Osteoblast (primary cell): ENCODE data around the gene CBX4. TPM values are rescaled to one million over a fixed set of nuclear protein-coding genes. Genes with fewer than 3 reads are reported as not detected.

Experiments used
- DNase-seq: peaks from one replicate; pipeline ENCODE4 v3.0.0; 2011; ENCODE audit warnings: low spot score, mixed read lengths; ENCODE audit not compliant: insufficient read length; ENCODE audit errors: missing footprints
- H2AFZ ChIP-seq: 2 replicates; pipeline ENCODE4 v1.6.0; 2011; ENCODE audit warnings: mild to moderate bottlenecking, low read length
- H3K27ac ChIP-seq: 2 replicates; pipeline ENCODE4 v1.5.1; 2011; ENCODE audit warnings: mild to moderate bottlenecking, low read depth, low read length, moderate library complexity
- H3K27me3 ChIP-seq: 2 replicates; pipeline ENCODE4 v1.6.0; 2012; ENCODE audit warnings: mild to moderate bottlenecking, control low read depth, inconsistent platforms, low read length, moderate library complexity; ENCODE audit not compliant: insufficient read depth
- H3K36me3 ChIP-seq: 2 replicates; pipeline ENCODE4 v1.5.1; 2011; ENCODE audit warnings: mild to moderate bottlenecking, low read length, control low read depth, moderate library complexity; ENCODE audit not compliant: insufficient read depth
- H3K4me1 ChIP-seq: 2 replicates; pipeline ENCODE4 v1.5.1; 2011; ENCODE audit warnings: mild to moderate bottlenecking, low read length, control low read depth, moderate library complexity; ENCODE audit not compliant: insufficient read depth
- H3K4me2 ChIP-seq: 2 replicates; pipeline ENCODE4 v1.6.0; 2011; ENCODE audit warnings: mild to moderate bottlenecking, low read length; ENCODE audit not compliant: insufficient read depth
- H3K4me3 ChIP-seq: fragments of 200-600 bp; sonication (generic); 3 replicates; pipeline ENCODE4 v1.5.1; 2012; ENCODE audit warnings: mild to moderate bottlenecking, low read length, inconsistent platforms; ENCODE audit not compliant: insufficient read depth
- H3K79me2 ChIP-seq: 2 replicates; pipeline ENCODE4 v1.6.0; 2012; ENCODE audit warnings: mild to moderate bottlenecking, low read length, control low read depth, inconsistent platforms; ENCODE audit not compliant: insufficient read depth
- H3K9me3 ChIP-seq: 2 replicates; pipeline ENCODE4 v1.5.1; 2011; ENCODE audit warnings: low read depth, low read length, control low read depth
- H4K20me1 ChIP-seq: 2 replicates; pipeline ENCODE4 v1.6.0; 2012; ENCODE audit warnings: mild to moderate bottlenecking, low read length, control low read depth; ENCODE audit not compliant: insufficient read depth
- total RNA-seq: library from RNA; depleted of rRNA; stranded (reverse); fragments of >200 nt; gene quantifications from 2 replicates; pipeline ENCODE4 v1.2.3, GENCODE V29; 2012
- TF ChIP-seq, protein P1 (sequence below): IDR thresholded peaks from 2 replicates; pipeline ENCODE4 v1.5.1; 2011; ENCODE audit warnings: mild to moderate bottlenecking, low read depth, low read length, moderate library complexity; ENCODE audit errors: extremely low read depth

The CBX4 gene
- total RNA-seq, 1 donor: 22.1 TPM

DNA sequence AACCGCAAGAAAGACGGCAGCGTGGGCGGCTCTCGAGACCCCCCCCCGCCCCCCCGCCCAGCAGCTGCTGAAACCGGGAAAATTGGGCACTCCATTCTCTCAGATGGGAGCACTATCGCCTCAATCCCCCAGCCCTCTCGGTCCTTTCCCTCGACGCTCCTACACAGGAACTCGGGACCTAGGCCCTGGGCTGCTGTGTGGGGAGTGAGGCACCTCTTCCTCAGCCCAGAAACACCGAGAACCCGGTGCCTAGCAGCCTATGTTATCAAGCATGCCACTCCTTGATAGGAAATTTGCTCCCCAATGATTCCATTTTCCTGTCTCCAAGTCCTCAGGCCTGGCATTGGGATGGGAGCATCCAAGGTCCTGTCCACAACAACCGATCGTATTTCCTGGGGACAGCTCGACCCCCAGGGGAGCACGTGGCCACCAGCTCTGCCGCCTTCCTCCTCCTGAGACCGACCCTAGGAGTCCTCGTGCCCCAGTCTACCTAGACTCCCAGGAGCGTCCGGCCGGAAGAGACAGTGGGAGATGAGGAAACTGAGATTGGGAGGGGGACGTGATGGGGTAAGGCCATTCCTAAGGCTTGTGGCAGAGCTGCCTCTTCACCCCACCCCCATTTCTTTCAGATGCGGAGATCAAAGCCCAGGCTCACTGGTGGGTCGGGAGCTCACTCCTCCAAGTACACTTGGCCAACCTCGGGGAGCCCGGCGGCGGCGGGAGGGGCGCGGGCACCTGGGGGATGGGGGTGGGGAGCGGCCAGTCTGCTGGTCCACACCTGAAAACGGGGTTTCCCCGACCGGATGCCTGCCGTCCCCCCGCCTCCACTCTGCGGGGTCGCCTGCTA is 24.9 kb downstream of the CBX4 start:
- peak; percentile 92 for DNase-seq
- Histone ChIP-seq H3K4me1 (peaks cover 3% of the 10 kb centered on the region), H3K9me3 (no peaks in the 10 kb centered on the region), H3K27me3 (peaks cover 69% of the 10 kb centered on the region), H3K4me2 (peak overlapping the region; percentile 40), H3K36me3 (no peaks in the 10 kb centered on the region), H2AFZ (no peak overlapping the region), H4K20me1 (no peaks in the 10 kb centered on the region), H3K4me3 (peak overlapping the region; percentile 39), H3K27ac (no peak overlapping the region), H3K79me2 (no peaks in the 10 kb centered on the region)
- TF ChIP-seq, protein P1, sequence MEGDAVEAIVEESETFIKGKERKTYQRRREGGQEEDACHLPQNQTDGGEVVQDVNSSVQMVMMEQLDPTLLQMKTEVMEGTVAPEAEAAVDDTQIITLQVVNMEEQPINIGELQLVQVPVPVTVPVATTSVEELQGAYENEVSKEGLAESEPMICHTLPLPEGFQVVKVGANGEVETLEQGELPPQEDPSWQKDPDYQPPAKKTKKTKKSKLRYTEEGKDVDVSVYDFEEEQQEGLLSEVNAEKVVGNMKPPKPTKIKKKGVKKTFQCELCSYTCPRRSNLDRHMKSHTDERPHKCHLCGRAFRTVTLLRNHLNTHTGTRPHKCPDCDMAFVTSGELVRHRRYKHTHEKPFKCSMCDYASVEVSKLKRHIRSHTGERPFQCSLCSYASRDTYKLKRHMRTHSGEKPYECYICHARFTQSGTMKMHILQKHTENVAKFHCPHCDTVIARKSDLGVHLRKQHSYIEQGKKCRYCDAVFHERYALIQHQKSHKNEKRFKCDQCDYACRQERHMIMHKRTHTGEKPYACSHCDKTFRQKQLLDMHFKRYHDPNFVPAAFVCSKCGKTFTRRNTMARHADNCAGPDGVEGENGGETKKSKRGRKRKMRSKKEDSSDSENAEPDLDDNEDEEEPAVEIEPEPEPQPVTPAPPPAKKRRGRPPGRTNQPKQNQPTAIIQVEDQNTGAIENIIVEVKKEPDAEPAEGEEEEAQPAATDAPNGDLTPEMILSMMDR: no peak

DNA sequence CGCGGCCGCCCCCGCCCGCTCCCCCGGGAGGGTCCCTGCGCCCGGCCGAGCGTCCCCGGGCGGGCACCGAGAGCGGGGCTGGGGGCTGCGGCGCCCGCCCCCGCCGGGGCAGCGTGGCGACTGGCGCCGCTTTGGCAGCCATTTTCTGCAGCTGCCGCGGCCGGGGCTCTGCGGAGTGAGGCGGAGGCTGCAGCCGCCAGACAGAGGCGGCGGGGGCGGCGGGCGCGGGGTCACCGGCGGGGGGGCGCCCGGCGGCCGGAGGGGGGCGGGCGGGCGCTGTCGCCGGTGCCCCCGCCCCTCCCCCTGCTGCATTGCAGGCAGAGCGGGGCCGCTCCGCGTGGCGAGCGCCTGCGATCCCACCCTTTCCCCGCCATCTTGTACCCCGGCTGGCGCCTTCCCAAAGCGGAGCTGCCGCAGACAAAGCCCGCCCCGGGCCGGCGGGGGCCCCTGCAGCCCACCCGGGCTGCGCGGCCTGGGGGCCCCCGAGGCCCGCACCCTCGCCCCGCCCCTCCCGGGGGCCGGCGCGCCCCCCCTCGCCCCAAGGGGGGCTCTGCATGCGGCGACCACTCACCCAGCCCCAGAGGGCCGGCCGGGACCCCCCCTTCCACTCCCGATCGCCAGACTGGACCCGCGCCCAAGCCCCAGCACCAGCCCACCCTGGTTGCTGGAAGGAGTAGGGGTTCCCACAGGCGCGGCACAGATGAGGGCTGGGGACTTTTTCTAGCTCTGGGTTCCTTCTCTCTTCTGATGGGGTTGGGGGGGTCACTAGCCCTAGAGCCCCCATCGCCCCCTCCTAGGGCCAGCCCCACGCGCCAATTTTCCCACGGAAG is 25.7 kb downstream of the CBX4 start:
- Histone ChIP-seq H3K79me2 (no peaks in the 10 kb centered on the region), H3K4me2 (no peak overlapping the region), H3K4me1 (peaks cover 3% of the 10 kb centered on the region), H3K9me3 (no peaks in the 10 kb centered on the region), H3K27me3 (peaks cover 77% of the 10 kb centered on the region), H3K4me3 (no peak overlapping the region), H4K20me1 (peaks cover 2% of the 10 kb centered on the region), H3K36me3 (no peaks in the 10 kb centered on the region), H2AFZ (no peak overlapping the region), H3K27ac (no peak overlapping the region)
- peak; percentile 93 for DNase-seq
- TF ChIP-seq, protein P1: no peak

DNA sequence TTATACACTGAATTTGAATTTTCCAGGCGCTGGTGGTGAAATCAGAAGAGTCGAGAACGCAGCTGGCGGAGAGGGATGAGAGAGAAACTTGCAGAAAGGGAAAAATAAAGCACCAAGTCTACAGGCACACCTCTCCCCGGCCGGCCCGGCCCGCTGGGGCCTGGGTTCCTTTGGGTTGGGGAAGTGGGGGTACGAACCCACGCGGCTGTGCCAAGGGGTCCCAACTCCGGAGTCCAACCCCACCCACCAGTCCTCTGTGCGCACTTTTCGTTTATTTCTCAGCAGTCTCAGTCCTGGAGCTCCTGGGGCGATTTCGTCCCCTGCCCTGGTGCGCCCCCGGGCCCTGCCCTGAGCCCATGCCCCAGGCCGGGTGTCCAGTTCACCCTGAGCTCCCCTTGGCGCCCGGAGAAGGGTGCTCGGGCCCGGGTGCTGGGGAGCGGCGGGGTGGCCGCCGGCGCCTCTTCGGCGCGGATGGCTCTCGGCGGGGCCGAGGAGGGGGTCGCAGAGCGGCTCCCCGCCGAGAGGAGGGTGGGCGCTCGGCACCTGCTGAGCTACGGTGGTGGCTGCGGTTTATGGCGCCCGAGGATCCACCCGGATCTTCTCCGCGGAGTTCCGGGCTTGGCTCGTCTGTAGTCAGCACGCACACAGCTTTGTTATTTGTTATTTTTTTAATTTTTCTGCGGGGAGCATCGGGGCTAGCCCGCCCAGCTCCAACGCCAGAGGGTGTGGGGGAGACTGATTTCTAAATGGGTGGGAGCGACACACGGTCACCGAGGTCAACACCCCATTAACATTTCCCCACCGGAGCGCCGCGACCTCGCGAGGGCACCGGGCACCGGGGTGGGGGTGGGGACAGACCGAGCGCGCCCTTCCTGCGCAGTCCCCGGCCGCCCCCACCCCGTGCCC is 26.6 kb downstream of the CBX4 start:
- H4K20me1 ChIP-seq: peaks cover 2% of the 10 kb centered on the region
- TF ChIP-seq, protein P1: no peak
- DNase-seq: no peak
- H3K27ac ChIP-seq: no peak overlapping the region
- peak overlapping the region; percentile 63 for H3K4me2 ChIP-seq
- H3K79me2 ChIP-seq: no peaks in the 10 kb centered on the region
- H3K4me3 ChIP-seq: peak overlapping the region; percentile 37
- peaks cover 3% of the 10 kb centered on the region for H3K4me1 ChIP-seq
- no peaks in the 10 kb centered on the region for H3K36me3 ChIP-seq
- H3K27me3 ChIP-seq: peaks cover 86% of the 10 kb centered on the region
- no peak overlapping the region for H2AFZ ChIP-seq
- H3K9me3 ChIP-seq: no peaks in the 10 kb centered on the region
